ENCODE results near the gene VN1R4.
"Not testable (repeated sequence)": the region's sequence is repeated elsewhere in the genome, so short reads cannot be mapped to it uniquely, and the experiment has no call there.

The VN1R4 gene

DNA sequence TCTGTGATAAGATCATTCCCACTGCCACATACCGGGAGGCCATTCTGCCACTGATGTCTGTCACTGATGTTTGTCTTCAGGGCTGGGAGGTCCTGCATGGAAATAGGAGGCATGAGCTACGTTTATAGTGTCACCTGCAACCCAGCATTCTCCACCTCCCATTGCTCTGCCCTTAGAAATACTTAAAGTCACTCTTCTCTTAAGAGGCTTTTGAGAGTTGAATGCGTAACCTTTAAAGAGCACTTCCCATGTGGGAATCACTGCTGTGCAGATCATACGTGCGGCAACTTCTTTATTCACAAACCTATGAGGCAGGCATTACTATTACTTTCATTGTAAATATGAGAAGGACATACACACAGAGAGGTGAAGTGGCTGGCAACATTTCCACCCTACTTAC is at the start of gene VN1R4:
TSS of gene VN1R4 (minus strand) at position 101 of the 400 bp plus-strand sequence. CDS start at position 43, 58 bp downstream.
- not testable (repeated sequence) for DNase-seq (ENCODE audit: low spot score)

DNA sequence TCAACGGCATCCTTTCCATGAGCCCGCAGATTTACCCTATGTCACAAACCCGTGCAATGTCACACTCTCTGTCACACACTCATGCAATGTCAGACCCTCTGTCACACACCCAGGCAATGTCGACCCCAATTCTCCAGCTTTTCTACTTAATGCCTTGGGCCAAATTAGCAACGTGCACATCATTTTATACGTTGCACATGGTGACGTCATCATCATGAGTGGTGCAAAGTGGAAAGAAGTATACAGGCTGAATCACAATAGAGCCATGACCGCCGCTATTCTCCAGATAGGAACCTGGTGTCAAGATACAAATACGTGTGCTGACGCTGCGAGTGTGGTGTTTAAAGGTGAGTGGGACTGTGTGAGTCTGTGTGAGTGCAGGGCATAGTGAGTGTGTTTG is 44.4 kb upstream of the VN1R4 start:
- DNase-seq (ENCODE audit: low spot score): no peak

DNA sequence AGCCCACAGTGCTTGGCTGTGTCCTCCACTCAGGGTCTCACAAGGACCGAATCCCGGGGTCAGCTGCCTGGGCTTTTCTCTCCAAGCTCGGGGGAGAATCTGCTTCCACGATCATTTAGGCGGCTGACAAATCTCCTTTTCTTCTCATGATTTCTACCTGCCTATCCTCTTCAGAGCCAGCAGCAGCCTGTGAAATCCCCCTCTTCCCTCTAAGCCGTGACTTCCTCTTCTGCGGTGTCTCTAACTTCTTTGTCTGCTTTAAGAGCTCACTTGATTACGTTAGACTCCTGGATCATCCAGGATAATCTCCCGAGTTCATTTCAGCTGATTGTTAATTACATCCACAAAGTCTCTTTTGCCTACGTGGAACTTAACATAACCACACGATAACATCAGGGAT is 43.5 kb upstream of the VN1R4 start:
- no peak for DNase-seq (ENCODE audit: low spot score)

- DNase-seq (ENCODE audit: low spot score): no peak
Observed at GRCh38 chr19:53308339-53308811, 40.9 kb upstream of the VN1R4 start.

DNA sequence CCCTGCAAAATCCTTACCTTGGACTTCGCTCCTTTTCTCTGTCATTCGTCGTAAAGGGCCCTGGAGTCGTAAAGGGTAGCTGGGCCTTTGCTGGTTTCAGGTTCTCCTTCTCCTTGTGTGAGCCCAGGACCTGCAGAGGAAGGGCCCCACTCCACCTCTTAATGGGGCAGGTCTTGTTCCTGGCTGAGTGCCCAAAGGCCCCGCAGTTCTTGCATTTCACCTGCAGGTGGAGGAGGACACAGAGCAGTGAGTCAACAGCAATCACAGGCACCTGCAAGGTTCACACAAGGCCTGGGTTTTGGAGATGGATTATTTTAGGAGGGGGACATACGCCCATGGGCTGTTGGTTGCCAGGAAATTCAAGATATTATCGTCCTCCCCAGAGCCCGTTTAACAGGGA is 33.8 kb upstream of the VN1R4 start:
- not testable (repeated sequence) for DNase-seq (ENCODE audit: low spot score)

DNA sequence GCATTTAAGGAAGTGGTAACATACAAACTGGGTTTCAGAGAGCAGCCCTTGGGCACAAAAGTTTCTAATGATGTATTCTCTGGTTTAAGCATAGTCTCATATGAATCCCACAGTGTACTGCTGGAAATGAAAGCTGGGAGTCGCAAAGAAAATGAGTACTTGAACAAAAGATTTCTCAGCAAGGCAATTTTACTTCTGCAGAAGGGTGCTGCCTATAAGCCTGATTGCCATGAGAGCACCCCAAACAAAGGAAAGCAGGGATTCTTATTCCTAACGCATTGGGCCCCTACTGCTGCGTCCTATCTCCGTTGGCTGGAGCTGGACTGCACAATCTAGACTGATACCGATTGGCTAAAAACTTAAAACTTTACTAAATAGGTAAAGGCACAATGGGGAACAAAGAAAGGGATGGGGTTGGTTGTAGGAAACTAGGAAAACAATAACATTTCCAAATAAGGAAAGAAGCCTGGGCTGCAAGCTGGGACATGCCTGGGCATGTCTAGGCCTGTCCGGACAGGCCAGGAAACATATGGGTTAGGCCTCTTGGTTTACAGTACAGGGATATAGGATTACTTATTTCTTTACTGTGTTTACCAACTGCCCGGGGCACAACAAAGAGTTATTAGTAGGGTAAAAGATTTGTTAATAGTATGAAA is 27.4 kb upstream of the VN1R4 start:
- DNase-seq (ENCODE audit: low spot score): peak; percentile 19

DNA sequence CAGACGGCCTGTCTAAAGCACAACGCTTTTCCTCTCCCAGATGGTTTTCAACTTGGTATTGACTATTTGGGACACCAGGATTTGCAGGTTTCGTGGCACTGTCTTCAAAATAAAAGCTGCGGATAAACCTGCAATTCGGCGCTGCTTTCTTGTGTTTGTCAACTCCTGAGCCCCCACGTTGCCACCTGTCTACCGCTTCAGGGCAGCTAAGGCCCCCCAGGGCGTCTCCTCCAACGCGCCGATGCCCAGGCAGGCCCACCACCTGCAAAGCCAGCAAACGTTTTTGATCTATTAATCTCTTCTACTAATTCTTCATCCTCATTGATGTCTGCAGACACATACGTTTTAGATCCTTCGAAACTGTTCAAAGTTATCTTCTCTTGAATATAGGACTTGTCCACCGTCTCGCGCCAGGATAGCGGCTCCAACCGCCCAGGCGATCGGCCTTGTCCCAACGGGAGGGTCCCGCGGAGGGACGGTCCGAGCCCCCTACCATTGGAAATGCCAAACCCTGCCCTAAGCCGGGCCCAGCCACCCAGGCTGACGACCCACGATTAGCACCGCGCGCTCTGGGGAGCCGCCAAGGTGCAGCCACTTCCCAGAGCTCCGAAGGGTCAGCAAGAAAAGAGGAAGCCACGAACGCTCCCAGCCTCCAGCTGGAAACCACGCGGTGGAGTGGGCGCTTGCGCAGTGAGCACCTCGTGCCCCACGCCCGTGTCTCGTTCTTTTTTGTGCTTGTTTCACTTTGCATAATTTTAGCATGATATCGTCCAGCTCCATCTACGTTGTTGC is 23.4 kb upstream of the VN1R4 start:
- DNase-seq (ENCODE audit: low spot score): no peak

- no peak for DNase-seq (ENCODE audit: low spot score)
Observed at GRCh38 chr19:53285087-53285486, 17.6 kb upstream of the VN1R4 start.

GRCh38 chr19:53281947-53282346 is 14.4 kb upstream of the VN1R4 start:
- DNase-seq (ENCODE audit: low spot score): not testable (repeated sequence)

DNA sequence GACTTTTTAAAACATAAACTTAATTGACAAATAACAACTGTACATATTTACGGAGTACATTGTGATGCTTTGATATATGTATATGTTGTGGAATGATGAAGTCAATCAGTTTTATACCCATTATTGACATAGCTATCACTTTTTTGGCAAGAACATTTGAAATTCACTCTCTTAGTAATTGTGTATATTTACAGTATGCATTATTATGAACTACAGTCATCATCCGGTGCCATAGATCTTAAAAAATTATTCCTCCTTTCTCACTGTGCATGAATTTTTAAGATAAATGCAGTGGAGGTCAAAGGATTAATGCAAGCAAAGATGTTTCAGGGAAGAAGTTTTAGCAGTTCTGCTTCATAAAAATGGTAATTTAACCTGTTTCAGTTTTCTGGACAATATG is 8.0 kb upstream of the VN1R4 start:
- no peak for DNase-seq (ENCODE audit: low spot score)

DNA sequence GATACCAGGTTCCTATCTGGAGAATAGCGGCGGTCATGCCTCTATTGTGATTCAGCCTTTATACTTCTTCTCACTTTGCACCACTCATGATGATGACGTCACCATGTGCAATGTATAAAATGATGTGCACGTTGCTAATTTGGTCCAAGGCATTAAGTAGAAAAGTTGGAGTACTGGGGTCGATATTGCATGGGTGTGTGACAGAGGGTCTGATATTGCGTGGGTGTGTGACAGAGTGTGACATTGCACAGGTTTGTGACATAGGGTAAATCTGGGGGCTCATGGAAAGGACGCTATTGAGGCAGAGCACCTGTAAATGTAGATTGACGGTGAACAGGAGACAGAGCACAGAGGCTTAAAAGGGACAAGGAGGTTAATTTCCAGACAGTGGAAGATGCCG is 4.5 kb upstream of the VN1R4 start:
- no peak for DNase-seq (ENCODE audit: low spot score)

DNA sequence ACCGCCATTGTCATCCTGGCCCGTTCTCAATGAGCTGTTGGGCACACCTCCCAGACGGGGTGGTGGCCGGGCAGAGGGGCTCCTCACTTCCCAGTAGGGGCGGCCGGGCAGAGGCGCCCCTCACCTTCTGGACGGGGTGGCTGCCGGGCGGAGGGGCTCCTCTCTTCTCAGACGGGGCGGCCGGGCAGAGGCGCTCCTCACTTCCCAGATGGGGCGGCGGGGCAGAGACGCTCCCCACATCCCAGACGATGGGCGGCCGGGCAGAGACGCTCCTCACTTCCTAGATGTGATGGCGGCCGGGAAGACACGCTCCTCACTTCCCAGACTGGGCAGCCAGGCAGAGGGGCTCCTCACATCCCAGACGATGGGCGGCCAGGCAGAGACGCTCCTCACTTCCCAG is 2.3 kb upstream of the VN1R4 start:
- DNase-seq (ENCODE audit: low spot score): not testable (repeated sequence)

DNA sequence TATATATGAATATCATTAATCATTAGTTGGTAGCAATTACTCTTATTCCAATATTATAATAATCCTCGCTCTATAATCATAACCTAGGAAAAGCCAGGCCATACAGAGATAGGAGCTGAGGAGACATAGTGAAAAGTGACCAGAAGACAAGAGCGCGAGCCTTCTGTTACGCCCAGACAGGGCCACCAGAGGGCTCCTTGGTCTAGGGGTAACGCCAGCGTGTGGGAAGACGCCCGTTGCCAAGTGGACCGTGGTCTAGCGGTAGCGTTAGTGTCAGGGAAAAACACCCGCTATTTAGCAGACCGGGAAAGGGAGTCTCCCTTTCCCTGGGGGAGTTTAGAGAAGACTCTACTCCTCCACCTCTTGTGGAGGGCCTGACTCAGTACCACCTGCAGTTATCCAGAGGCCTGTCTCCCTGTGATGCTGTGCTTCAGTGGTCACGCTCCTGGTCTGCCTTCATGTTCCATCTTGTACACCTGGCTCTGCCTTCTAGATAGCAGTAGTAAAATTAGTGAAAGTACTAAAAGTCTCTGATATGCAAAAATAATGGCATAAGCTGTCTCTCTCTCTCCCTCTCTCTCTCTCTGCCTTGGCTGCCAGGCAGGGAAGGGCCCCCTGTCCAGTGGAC is 9.7 kb downstream of the VN1R4 start, which contains the start of gene VN1R2:
TSS of gene VN1R2 (plus strand) at position 578 of the 628 bp plus-strand sequence. CDS start 84 bp downstream, outside the sequence.
- not testable (repeated sequence) for DNase-seq (ENCODE audit: low spot score)

GRCh38 chr19:53254411-53255341 is 12.8 kb downstream of the VN1R4 start, which contains the start of gene ZNF677:
TSS of gene ZNF677 (minus strand) at chr19:53254873. CDS start at chr19:53251550, 3,323 bp downstream.
- no peak for DNase-seq (ENCODE audit: low spot score)

DNA sequence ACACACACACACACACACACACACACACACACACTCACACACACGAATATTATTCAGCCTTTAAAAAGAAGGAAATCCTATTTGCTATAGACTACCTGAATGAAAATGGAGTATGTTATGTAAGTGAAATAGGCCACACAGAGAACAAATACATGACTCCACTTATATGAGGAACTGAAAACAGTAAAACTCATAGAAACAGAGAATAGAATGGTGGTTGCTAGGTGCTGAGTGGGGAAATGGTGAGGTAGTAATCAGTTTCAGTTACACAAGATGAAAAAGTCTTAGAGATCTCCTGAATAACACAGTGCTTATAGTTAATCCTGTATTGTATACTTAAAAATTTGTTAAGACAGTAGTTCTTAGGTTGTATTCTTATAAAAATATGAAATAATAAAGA is 21.0 kb downstream of the VN1R4 start:
- no peak for DNase-seq (ENCODE audit: low spot score)

GRCh38 chr19:53237114-53237777 is 30.3 kb downstream of the VN1R4 start:
- DNase-seq (ENCODE audit: low spot score): no peak

DNA sequence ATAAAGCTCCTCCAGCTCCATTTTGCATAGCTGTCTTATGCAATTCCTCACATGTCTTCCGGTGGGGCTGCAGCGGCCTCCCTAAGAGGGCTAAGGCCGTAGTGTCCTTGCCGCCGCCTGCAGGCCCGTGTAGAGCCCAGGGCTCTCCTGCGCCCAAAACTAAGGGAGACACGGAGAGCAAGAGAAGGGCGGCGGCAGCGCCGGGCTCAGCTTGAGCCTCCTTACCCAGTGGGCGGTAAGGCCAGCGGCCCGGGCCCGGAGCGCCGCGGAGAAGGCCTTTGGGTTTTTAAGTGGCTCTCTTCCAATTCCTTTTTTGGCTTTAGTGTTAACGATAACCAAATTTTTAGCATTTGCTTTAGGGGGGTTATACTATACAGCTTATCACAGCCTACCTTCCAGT is 42.9 kb downstream of the VN1R4 start:
- no peak for DNase-seq (ENCODE audit: low spot score)

DNA sequence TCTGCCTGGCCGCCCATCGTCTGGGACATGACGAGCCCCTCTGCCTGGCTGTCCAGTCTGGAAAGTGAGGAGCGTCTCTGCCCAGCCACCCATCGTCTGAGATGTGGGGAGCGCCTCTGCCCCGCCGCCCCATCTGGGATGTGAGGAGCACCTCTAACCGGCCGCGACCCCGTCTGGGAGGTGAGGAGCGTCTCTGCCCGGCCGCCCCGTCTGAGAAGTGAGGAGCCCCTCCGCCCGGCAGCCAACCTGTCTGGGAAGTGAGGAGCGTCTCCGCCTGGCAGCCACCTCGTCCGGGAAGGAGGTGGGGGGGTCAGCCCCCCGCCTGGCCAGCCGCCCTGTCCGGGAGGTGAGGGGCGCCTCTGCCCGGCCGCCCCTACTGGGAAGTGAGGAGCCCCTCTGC is 44.8 kb downstream of the VN1R4 start:
- DNase-seq (ENCODE audit: low spot score): not testable (repeated sequence)
